Measurements from ENCODE around the gene XRCC6.
"Not testable (repeated sequence)": the region's sequence is repeated elsewhere in the genome, so short reads cannot be mapped to it uniquely, and the experiment has no call there.

Gene XRCC6

GRCh38 chr22:41654322-41654721 lies 33.2 kb downstream of the XRCC6 start:
- DNase-seq (ENCODE audit: low read depth) = no peak

- no peak for DNase-seq (ENCODE audit: low read depth)
Measured at GRCh38 chr22:41656556-41656955, 35.5 kb downstream of the XRCC6 start.

- no peak for DNase-seq (ENCODE audit: low read depth)
Measured at GRCh38 chr22:41657709-41658108, 36.6 kb downstream of the XRCC6 start.

GRCh38 chr22:41658869-41659268 lies 37.8 kb downstream of the XRCC6 start:
- DNase-seq (ENCODE audit: low read depth) = no peak

GRCh38 chr22:41659941-41660340 lies 38.8 kb downstream of the XRCC6 start:
- DNase-seq (ENCODE audit: low read depth) = no peak

- no peak for DNase-seq (ENCODE audit: low read depth)
Measured at GRCh38 chr22:41660416-41660815, 39.3 kb downstream of the XRCC6 start.

- no peak for DNase-seq (ENCODE audit: low read depth)
Measured at GRCh38 chr22:41661088-41661487, 40.0 kb downstream of the XRCC6 start.

- no peak for DNase-seq (ENCODE audit: low read depth)
Measured at GRCh38 chr22:41661713-41662112, 40.6 kb downstream of the XRCC6 start.

GRCh38 chr22:41663594-41663993 lies 42.5 kb downstream of the XRCC6 start:
- not testable (repeated sequence) for DNase-seq (ENCODE audit: low read depth)

- DNase-seq (ENCODE audit: low read depth) = no peak
Measured at GRCh38 chr22:41664490-41664889, 43.4 kb downstream of the XRCC6 start.

- no peak for DNase-seq (ENCODE audit: low read depth)
Measured at GRCh38 chr22:41664951-41665350, 43.9 kb downstream of the XRCC6 start.

GRCh38 chr22:41668971-41669911 lies 48.1 kb downstream of the XRCC6 start:
- peak; percentile 71 for DNase-seq (ENCODE audit: low read depth)

- DNase-seq (ENCODE audit: low read depth) = not testable (repeated sequence)
Measured at GRCh38 chr22:41672096-41672495, 51.0 kb downstream of the XRCC6 start.

- no peak for DNase-seq (ENCODE audit: low read depth)
Measured at GRCh38 chr22:41672780-41673509, 51.9 kb downstream of the XRCC6 start.

- no peak for DNase-seq (ENCODE audit: low read depth)
Measured at GRCh38 chr22:41674846-41675340, 53.8 kb downstream of the XRCC6 start.

GRCh38 chr22:41676134-41676533 lies 55.0 kb downstream of the XRCC6 start:
- no peak for DNase-seq (ENCODE audit: low read depth)

GRCh38 chr22:41681616-41682015 lies 60.5 kb downstream of the XRCC6 start:
- no peak for DNase-seq (ENCODE audit: low read depth)

- peak; percentile 31 for DNase-seq (ENCODE audit: low read depth)
Measured at GRCh38 chr22:41682033-41682807, 61.1 kb downstream of the XRCC6 start.

GRCh38 chr22:41683052-41683451 lies 62.0 kb downstream of the XRCC6 start:
- no peak for DNase-seq (ENCODE audit: low read depth)

- DNase-seq (ENCODE audit: low read depth) = no peak
Measured at GRCh38 chr22:41683616-41684015, 62.5 kb downstream of the XRCC6 start.

GRCh38 chr22:41684194-41684593 lies 63.1 kb downstream of the XRCC6 start:
- DNase-seq (ENCODE audit: low read depth) = no peak

- not testable (repeated sequence) for DNase-seq (ENCODE audit: low read depth)
Measured at GRCh38 chr22:41686890-41687289, 65.8 kb downstream of the XRCC6 start.
